DND-41 (cell line): Measurements from ENCODE around the gene SNRNP40.

Experiments used
- ATAC-seq: fragments of 200-7000 bp; cut with Tn5 transposase; 3 replicates; pipeline ENCODE4 v1.9.1; 2021; ENCODE audit warnings: low read depth; ENCODE audit not compliant: insufficient read depth
- DNase-seq: peaks from one replicate; pipeline ENCODE4 v3.0.0-alpha.2; 2020
- H2AFZ ChIP-seq: 2 replicates; pipeline ENCODE4 v1.6.0; 2012; ENCODE audit warnings: low read depth, low read length
- H3K27ac ChIP-seq: 2 replicates; pipeline ENCODE4 v1.5.1; 2012; ENCODE audit warnings: low read length, inconsistent platforms
- H3K27me3 ChIP-seq: fragments of 200-600 bp; sonication (generic); 2 replicates; pipeline ENCODE4 v1.6.0; 2012; ENCODE audit warnings: low read length, mild to moderate bottlenecking, inconsistent platforms; ENCODE audit not compliant: insufficient read depth, poor library complexity
- H3K36me3 ChIP-seq: 2 replicates; pipeline ENCODE4 v1.5.1; 2012; ENCODE audit warnings: low read length, inconsistent platforms; ENCODE audit not compliant: insufficient read depth
- H3K4me1 ChIP-seq: 2 replicates; pipeline ENCODE4 v1.5.1; 2012; ENCODE audit warnings: mild to moderate bottlenecking, low read length; ENCODE audit not compliant: insufficient read depth
- H3K4me2 ChIP-seq: 2 replicates; pipeline ENCODE4 v1.6.0; 2012; ENCODE audit warnings: mild to moderate bottlenecking, moderate library complexity, low read length, inconsistent platforms; ENCODE audit not compliant: insufficient read depth
- H3K4me3 ChIP-seq, 2 experiments: fragments of 200-600 bp in 1 of 2; shearing (Covaris generic) in 1 of 2; 2 replicates each; pipeline ENCODE4 v1.5.1; 2012 to 2016; ENCODE audit warnings: inconsistent platforms in 2 of 2, low read length in 2 of 2, mild to moderate bottlenecking in 2 of 2, low read depth in 1 of 2, moderate library complexity in 1 of 2
- H3K79me2 ChIP-seq: 2 replicates; pipeline ENCODE4 v1.6.0; 2012; ENCODE audit warnings: low read length, inconsistent platforms; ENCODE audit not compliant: insufficient read depth
- H3K9ac ChIP-seq: 2 replicates; pipeline ENCODE4 v1.6.0; 2012; ENCODE audit warnings: low read depth, mild to moderate bottlenecking, inconsistent platforms, low read length, moderate library complexity
- H3K9me3 ChIP-seq: 2 replicates; pipeline ENCODE4 v1.5.1; 2012; ENCODE audit warnings: low read length, moderate library complexity, mild to moderate bottlenecking, inconsistent platforms; ENCODE audit not compliant: insufficient read depth, severe bottlenecking
- H4K20me1 ChIP-seq: 2 replicates; pipeline ENCODE4 v1.6.0; 2012; ENCODE audit warnings: low read length; ENCODE audit not compliant: insufficient read depth
- EZH2 ChIP-seq: IDR thresholded peaks from 3 replicates; pipeline ENCODE4 v1.6.1; 2012; ENCODE audit warnings: borderline replicate concordance, low read depth, mild to moderate bottlenecking, moderate library complexity, low read length, inconsistent platforms; ENCODE audit not compliant: severe bottlenecking
- TF ChIP-seq, protein P1 (sequence below): IDR thresholded peaks from 2 replicates; pipeline ENCODE4 v1.5.1; 2012; ENCODE audit warnings: borderline replicate concordance, low read length, moderate library complexity, mild to moderate bottlenecking; ENCODE audit not compliant: poor library complexity, severe bottlenecking; ENCODE audit errors: extremely low read depth

The SNRNP40 gene

DNA sequence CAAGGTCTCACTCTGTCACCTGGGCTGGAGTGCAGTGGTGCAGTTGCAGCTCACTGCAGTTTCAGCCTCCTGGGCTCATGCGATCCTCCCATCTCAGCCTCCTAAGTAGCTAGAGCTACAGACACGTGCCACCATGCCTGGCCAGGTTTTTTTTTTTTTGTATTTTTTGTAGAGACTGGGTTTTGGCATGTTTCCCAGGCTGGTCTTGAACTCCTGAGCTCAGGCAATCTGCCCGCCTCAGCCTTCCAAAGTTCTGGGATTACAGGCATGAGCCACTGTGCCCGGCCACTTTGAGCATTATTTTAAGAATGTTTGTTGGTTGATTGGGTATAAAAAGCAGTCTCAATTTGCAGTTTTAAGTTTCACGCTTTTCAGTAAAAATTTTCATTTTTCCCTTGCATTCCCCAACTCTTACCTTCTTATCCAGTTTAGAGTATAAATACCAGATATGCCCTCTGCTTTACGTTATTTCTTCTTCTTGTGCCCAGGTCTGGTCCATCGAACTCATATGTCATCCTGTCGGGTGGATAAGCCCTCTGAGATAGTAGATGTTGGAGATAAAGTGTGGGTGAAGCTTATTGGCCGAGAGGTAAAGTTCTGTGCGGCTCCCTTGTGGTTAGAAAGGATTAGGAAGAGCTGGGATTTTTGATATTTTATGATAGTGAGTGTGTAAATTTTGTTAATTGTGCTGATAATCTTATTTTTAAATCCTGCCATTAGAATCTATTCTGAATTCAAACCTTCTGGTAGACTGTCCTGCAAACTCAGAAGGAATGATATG is 40.3 kb upstream of the SNRNP40 start:
- Histone ChIP-seq H3K27me3 (no peaks in the 10 kb centered on the region), H4K20me1 (no peaks in the 10 kb centered on the region), H3K79me2 (no peaks in the 10 kb centered on the region), H3K27ac (no peak overlapping the region), H3K36me3 (peaks cover 6% of the 10 kb centered on the region; the same call in 1 of the 2 replicates), H3K4me3 (no peak overlapping the region), H3K9me3 (no peaks in the 10 kb centered on the region), H3K9ac (no peak overlapping the region), H2AFZ (no peak overlapping the region), H3K4me2 (no peak overlapping the region), H3K4me1 (no peaks in the 10 kb centered on the region)
- ATAC-seq (no peak), DNase-seq (no peak)
- TF ChIP-seq, protein P1, sequence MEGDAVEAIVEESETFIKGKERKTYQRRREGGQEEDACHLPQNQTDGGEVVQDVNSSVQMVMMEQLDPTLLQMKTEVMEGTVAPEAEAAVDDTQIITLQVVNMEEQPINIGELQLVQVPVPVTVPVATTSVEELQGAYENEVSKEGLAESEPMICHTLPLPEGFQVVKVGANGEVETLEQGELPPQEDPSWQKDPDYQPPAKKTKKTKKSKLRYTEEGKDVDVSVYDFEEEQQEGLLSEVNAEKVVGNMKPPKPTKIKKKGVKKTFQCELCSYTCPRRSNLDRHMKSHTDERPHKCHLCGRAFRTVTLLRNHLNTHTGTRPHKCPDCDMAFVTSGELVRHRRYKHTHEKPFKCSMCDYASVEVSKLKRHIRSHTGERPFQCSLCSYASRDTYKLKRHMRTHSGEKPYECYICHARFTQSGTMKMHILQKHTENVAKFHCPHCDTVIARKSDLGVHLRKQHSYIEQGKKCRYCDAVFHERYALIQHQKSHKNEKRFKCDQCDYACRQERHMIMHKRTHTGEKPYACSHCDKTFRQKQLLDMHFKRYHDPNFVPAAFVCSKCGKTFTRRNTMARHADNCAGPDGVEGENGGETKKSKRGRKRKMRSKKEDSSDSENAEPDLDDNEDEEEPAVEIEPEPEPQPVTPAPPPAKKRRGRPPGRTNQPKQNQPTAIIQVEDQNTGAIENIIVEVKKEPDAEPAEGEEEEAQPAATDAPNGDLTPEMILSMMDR = no peak
- no peak for TF ChIP-seq EZH2

DNA sequence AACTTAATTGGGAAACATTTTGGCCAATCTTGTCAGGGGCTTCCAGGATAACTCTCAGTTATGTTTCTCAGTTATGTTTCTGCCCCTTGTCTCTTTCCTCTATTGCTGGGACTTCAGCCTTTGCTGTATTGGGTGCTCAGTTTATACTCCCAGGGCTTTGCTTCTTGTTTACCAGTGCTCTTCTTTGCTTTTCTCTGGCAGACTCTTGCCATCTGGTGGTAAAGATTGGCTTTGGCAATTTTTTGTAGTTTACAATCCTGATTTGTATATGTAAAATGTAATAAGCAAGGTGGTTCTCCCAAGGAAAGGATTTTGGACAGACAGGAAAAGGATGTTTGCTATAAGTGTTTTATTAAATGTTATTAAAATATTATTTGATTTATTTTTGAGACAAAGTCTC is 38.4 kb upstream of the SNRNP40 start:
- Histone ChIP-seq H3K36me3 (peaks cover 9% of the 10 kb centered on the region; the same call in 1 of the 2 replicates), H4K20me1 (no peaks in the 10 kb centered on the region), H3K4me3 (no peak overlapping the region), H3K4me2 (no peak overlapping the region), H3K4me1 (no peaks in the 10 kb centered on the region), H3K27ac (no peak overlapping the region), H3K9me3 (no peaks in the 10 kb centered on the region), H3K79me2 (no peaks in the 10 kb centered on the region), H3K27me3 (no peaks in the 10 kb centered on the region), H3K9ac (no peak overlapping the region), H2AFZ (no peak overlapping the region)
- no peak for TF ChIP-seq EZH2
- TF ChIP-seq, protein P1 = peak; percentile 67
- ATAC-seq (peak; percentile 50; the same call in 1 of the 3 replicates), DNase-seq (no peak)

DNA sequence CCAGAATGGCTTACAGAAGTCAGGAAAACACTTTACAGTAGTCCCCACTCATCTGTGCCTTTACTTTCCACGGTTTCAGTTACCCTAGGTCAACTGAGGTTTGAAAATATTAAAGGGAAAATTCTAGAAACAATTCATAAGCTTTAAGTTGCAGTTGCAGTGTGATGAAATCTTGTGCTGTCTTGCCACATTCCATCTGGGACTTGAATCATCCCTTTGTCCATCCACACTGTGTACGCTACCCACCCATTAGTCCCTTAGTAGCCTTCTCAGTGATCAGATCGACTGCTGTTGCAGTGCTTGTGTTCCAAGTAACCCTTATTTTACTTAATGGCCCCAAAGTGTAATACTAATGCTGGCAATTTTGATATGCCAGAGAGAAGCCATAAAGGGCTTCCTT is 30.8 kb upstream of the SNRNP40 start:
- no peak overlapping the region for H3K9ac ChIP-seq
- peaks cover 20% of the 10 kb centered on the region; the same call in 1 of the 2 replicates for H3K36me3 ChIP-seq
- H3K27me3 ChIP-seq = no peaks in the 10 kb centered on the region
- no peak for ATAC-seq
- no peaks in the 10 kb centered on the region for H3K4me1 ChIP-seq
- TF ChIP-seq, protein P1 = no peak
- TF ChIP-seq EZH2 = no peak
- no peak for DNase-seq
- no peak overlapping the region for H3K27ac ChIP-seq
- no peaks in the 10 kb centered on the region for H3K9me3 ChIP-seq
- no peak overlapping the region for H3K4me3 ChIP-seq
- no peak overlapping the region for H2AFZ ChIP-seq
- 0 out of 2 replicates have a peak, but pooled peaks cover 4% of the 10 kb centered on the region for H4K20me1 ChIP-seq
- H3K4me2 ChIP-seq = no peak overlapping the region
- H3K79me2 ChIP-seq = no peaks in the 10 kb centered on the region
